GM18499 (cell line): ENCODE results near the gene CIBAR2.

Experiments
- ATAC-seq: cut with Tn5 transposase; IDR thresholded peaks from one replicate; pipeline ENCODE4 v1.9.1; 2021; ENCODE audit warnings: moderate number of reproducible peaks; ENCODE audit not compliant: insufficient read depth, unreplicated experiment

CIBAR2 gene

GRCh38 chr16:85086347-85087291 is 25.7 kb downstream of the CIBAR2 start:
- ATAC-seq, result no peak

GRCh38 chr16:85085721-85086120 is 26.6 kb downstream of the CIBAR2 start:
- ATAC-seq, result no peak

GRCh38 chr16:85084841-85085510 is 27.3 kb downstream of the CIBAR2 start:
- ATAC-seq, result no peak

GRCh38 chr16:85083051-85083639 is 29.1 kb downstream of the CIBAR2 start:
- ATAC-seq, result no peak

- ATAC-seq, result no peak
These were observed 29.9 kb downstream of the CIBAR2 start for GRCh38 chr16:85082173-85083050.

GRCh38 chr16:85081765-85082164 is 30.5 kb downstream of the CIBAR2 start:
- no peak for ATAC-seq

- ATAC-seq, result no peak
These were observed 31.2 kb downstream of the CIBAR2 start for GRCh38 chr16:85081038-85081437.

GRCh38 chr16:85079785-85080570 is 32.3 kb downstream of the CIBAR2 start:
- ATAC-seq, result no peak

GRCh38 chr16:85078952-85079351 is 33.3 kb downstream of the CIBAR2 start:
- no peak for ATAC-seq

GRCh38 chr16:85078226-85078625 is 34.0 kb downstream of the CIBAR2 start:
- ATAC-seq, result no peak

GRCh38 chr16:85077576-85078125 is 34.6 kb downstream of the CIBAR2 start:
- no peak for ATAC-seq

- no peak for ATAC-seq
These were observed 35.2 kb downstream of the CIBAR2 start for GRCh38 chr16:85077039-85077438.

- no peak for ATAC-seq
These were observed 36.9 kb downstream of the CIBAR2 start for GRCh38 chr16:85075236-85075924.

GRCh38 chr16:85074225-85074914 is 37.9 kb downstream of the CIBAR2 start:
- ATAC-seq, result no peak

GRCh38 chr16:85072947-85073346 is 39.3 kb downstream of the CIBAR2 start:
- no peak for ATAC-seq

- no peak for ATAC-seq
These were observed 40.0 kb downstream of the CIBAR2 start for GRCh38 chr16:85072076-85072860.

- ATAC-seq, result no peak
These were observed 43.1 kb downstream of the CIBAR2 start for GRCh38 chr16:85069171-85069570.
